GM12878 (cell line): ENCODE measurements around the gene PSMB3. TPM values are rescaled to one million over a fixed set of nuclear protein-coding genes. Genes with fewer than 3 reads are reported as not detected.
A peak's percentile ranks its signal among the peaks of the same experiment; 100 is the strongest.

Experiments used
- ATAC-seq: fragments of 200-7000 bp; cut with Tn5 transposase; 3 replicates; pipeline ENCODE4 v1.9.1; 2020; ENCODE audit warnings: mild to moderate bottlenecking, moderate library complexity
- BruUV-seq: library from RNA; stranded (reverse); fragments of 400-500 nt; replicated peaks from 2 replicates; lab custom pipeline; 2021; lab: Mats Ljungman, UMichigan
- CTCF ChIA-PET: fragments of 300-600 bp; sonication (Branson Sonifier 250); formaldehyde crosslinking; extraction: SDS; loops from one replicate; lab custom pipeline; 2021; ENCODE audit warnings: inconsistent platforms; lab: Yijun Ruan, JAX
- POLR2A ChIA-PET: fragments of 350-600 bp; formaldehyde crosslinking; extraction: SDS; loops from one replicate; lab custom pipeline; 2021; ENCODE audit warnings: inconsistent platforms; lab: Charles Lee
- RAD21 ChIA-PET: fragments of 300-600 bp; sonication (Branson Sonifier 250); formaldehyde crosslinking; loops from one replicate; lab custom pipeline; 2023; ENCODE audit warnings: antibody characterized with exemption; ENCODE audit not compliant: unreplicated experiment; lab: Charles Lee
- SMC1A ChIA-PET: fragments of 300-600 bp; sonication (Branson Sonifier 250); formaldehyde crosslinking; loops from one replicate; lab custom pipeline; 2023; ENCODE audit not compliant: unreplicated experiment, uncharacterized antibody; lab: Charles Lee
- DNase-seq: peaks from one replicate; pipeline ENCODE4 v3.0.0-alpha.2; 2011; ENCODE audit warnings: low read depth, low spot score
- FAIRE-seq: peaks from 3 replicates; lab custom pipeline; 2011; peaks lifted over from hg19 to GRCh38; lab: Jason Lieb, UNC
- H2AFZ ChIP-seq: 2 replicates; pipeline ENCODE4 v1.6.0; 2011; ENCODE audit warnings: low read depth, low read length, control low read depth; ENCODE audit not compliant: control insufficient read depth
- H3K27ac ChIP-seq: 2 replicates; pipeline ENCODE4 v1.5.1; 2011; ENCODE audit warnings: control low read depth; ENCODE audit not compliant: control insufficient read depth, insufficient read depth
- H3K27me3 ChIP-seq, 2 experiments: replicated peaks in 1 of 2; 2 replicates each; pipeline versions ENCODE4 v1.6.0 to v1.6.1; 2011; ENCODE audit warnings: low read length in 1 of 2; ENCODE audit not compliant: control insufficient read depth in 2 of 2, insufficient read depth in 2 of 2
- H3K36me3 ChIP-seq, 2 experiments: 2 replicates each; pipeline ENCODE4 v1.5.1; 2011; ENCODE audit warnings: low read length in 1 of 2; ENCODE audit not compliant: control insufficient read depth in 2 of 2, insufficient read depth in 2 of 2
- H3K4me1 ChIP-seq: 2 replicates; pipeline ENCODE4 v1.6.1; 2011; ENCODE audit warnings: mild to moderate bottlenecking, low read length, moderate library complexity, mixed read lengths; ENCODE audit not compliant: control insufficient read depth, insufficient read depth
- H3K4me2 ChIP-seq: 2 replicates; pipeline ENCODE4 v1.6.0; 2011; ENCODE audit warnings: control low read depth; ENCODE audit not compliant: control insufficient read depth, insufficient read depth
- H3K4me3 ChIP-seq: fragments of 200-600 bp; sonication (generic); 2 replicates; pipeline ENCODE4 v1.5.1; 2016
- H3K79me2 ChIP-seq: 2 replicates; pipeline ENCODE4 v1.6.0; 2011; ENCODE audit warnings: low read length; ENCODE audit not compliant: control insufficient read depth, insufficient read depth
- H3K9ac ChIP-seq: 2 replicates; pipeline ENCODE4 v1.8.0; 2011; ENCODE audit warnings: low read length, control low read depth, mixed read lengths; ENCODE audit not compliant: control insufficient read depth, insufficient read depth
- H3K9me3 ChIP-seq: replicated peaks from 3 replicates; pipeline ENCODE4 v1.5.1; 2011; ENCODE audit warnings: mild to moderate bottlenecking, low read length; ENCODE audit not compliant: control insufficient read depth, insufficient read depth
- H4K20me1 ChIP-seq: 2 replicates; pipeline ENCODE4 v1.6.0; 2011; ENCODE audit not compliant: control insufficient read depth, insufficient read depth
- ATF3 ChIP-seq: IDR thresholded peaks from 2 replicates; pipeline ENCODE4 v1.6.1; 2011; ENCODE audit warnings: low read depth, mild to moderate bottlenecking, low read length, moderate library complexity, borderline replicate concordance; ENCODE audit errors: extremely low read depth
- ATF7 ChIP-seq: fragments of 450-650 bp; IDR thresholded peaks from 2 replicates; pipeline ENCODE4 v1.6.1; 2016; ENCODE audit warnings: low read depth, mild to moderate bottlenecking
- BMI1 ChIP-seq: fragments of 450-650 bp; IDR thresholded peaks from 2 replicates; pipeline ENCODE4 v1.6.1; 2016; ENCODE audit warnings: mild to moderate bottlenecking, moderate library complexity, borderline replicate concordance
- DPF2 ChIP-seq: fragments of 450-650 bp; IDR thresholded peaks from 2 replicates; pipeline ENCODE4 v1.6.1; 2017; ENCODE audit warnings: mild to moderate bottlenecking
- ESRRA ChIP-seq: IDR thresholded peaks from 2 replicates; pipeline ENCODE4 v1.6.1; 2012; ENCODE audit warnings: mild to moderate bottlenecking, low read length, improper control_type of control experiment
- GATAD2B ChIP-seq: fragments of 450-650 bp; conservative IDR thresholded peaks from 2 replicates; pipeline ENCODE4 v1.6.1; 2017; ENCODE audit warnings: low read depth, mild to moderate bottlenecking, moderate library complexity
- HDGF ChIP-seq: fragments of 450-650 bp; IDR thresholded peaks from 2 replicates; pipeline ENCODE4 v1.6.1; 2016; ENCODE audit warnings: antibody characterized with exemption
- HSF1 ChIP-seq: fragments of 150-350 bp; IDR thresholded peaks from 2 replicates; pipeline ENCODE4 v1.6.1; 2014; ENCODE audit warnings: mild to moderate bottlenecking, low read depth, low read length
- IKZF2 ChIP-seq, 2 experiments: fragments of 450-650 bp; IDR thresholded peaks; 2 replicates each; pipeline ENCODE4 v1.6.1; 2017; ENCODE audit warnings: mild to moderate bottlenecking in 2 of 2, moderate library complexity in 2 of 2
- MTA2 ChIP-seq: fragments of 450-650 bp; IDR thresholded peaks from 2 replicates; pipeline ENCODE4 v1.6.1; 2016; ENCODE audit warnings: low read depth, mild to moderate bottlenecking, moderate library complexity
- MXI1 ChIP-seq: fragments of 150-350 bp; IDR thresholded peaks from 2 replicates; pipeline ENCODE4 v1.6.1; 2011; ENCODE audit warnings: low read depth, mild to moderate bottlenecking, inconsistent platforms, low read length, improper control_type of control experiment
- NKRF ChIP-seq: fragments of 450-650 bp; conservative IDR thresholded peaks from 2 replicates; pipeline ENCODE4 v1.6.1; 2017; ENCODE audit warnings: mild to moderate bottlenecking, moderate library complexity
- PBX3 ChIP-seq: IDR thresholded peaks from 2 replicates; pipeline ENCODE4 v1.6.1; 2011; ENCODE audit warnings: mild to moderate bottlenecking, low read depth, low read length, moderate library complexity; ENCODE audit not compliant: insufficient replicate concordance
- RAD51 ChIP-seq: fragments of 450-650 bp; IDR thresholded peaks from 2 replicates; pipeline ENCODE4 v1.6.1; 2016; ENCODE audit warnings: moderate library complexity, mild to moderate bottlenecking, inconsistent platforms
- SIN3A ChIP-seq: IDR thresholded peaks from 2 replicates; pipeline ENCODE4 v1.6.1; 2012; ENCODE audit warnings: low read depth, low read length, improper control_type of control experiment
- SMAD5 ChIP-seq: IDR thresholded peaks from 2 replicates; pipeline ENCODE4 v1.6.1; 2016; ENCODE audit warnings: antibody characterized with exemption, low read depth
- TARDBP ChIP-seq: IDR thresholded peaks from 2 replicates; pipeline ENCODE4 v1.6.1; 2016; ENCODE audit warnings: borderline replicate concordance
- WGBS: methylation state at CpG from one replicate; pipeline ENCODE4 v1.1.6; 2016; ENCODE audit warnings: low lambda C conversion rate; ENCODE audit not compliant: insufficient replicate concordance, insufficient coverage; ENCODE audit errors: missing lambda C conversion rate; 5-methylcytosine and 5-hydroxymethylcytosine counted together
- in situ Hi-C: fragments of 300-500 bp; cut with MboI; formaldehyde crosslinking; loops from 9 replicates; pipeline ENCODE4 v1.14.3; 2018; ENCODE audit warnings: mixed read lengths
- intact Hi-C: fragments of 100-400 bp; cut with micrococcal nuclease; formaldehyde crosslinking; loops from one replicate; pipeline ENCODE4 v1.14.2; 2022; ENCODE audit not compliant: unreplicated experiment
- polyA plus RNA-seq, 11 experiments: library from polyadenylated mRNA; depleted of rRNA in 4 of 11; unstranded in 6 of 11; stranded (reverse) in 5 of 11; fragments of >200 nt; fragmentation: Nextera tagmentation in 4 of 11; fragmentation: Illumina TruSeq in 1 of 11; extraction: Ambion mirVana in 4 of 11; extraction: Trizol in 1 of 11; gene quantifications; 1 replicate in 1 of 11; 2 replicates in 10 of 11; pipeline versions ENCODE4 v1.2.1 to v1.2.3, GENCODE V29; 2011 to 2016; ENCODE audit warnings: inconsistent platforms in 2 of 11, missing spikeins in 2 of 11, low read depth in 1 of 11
- total RNA-seq, 4 experiments: library from RNA; depleted of rRNA in 3 of 4; stranded (reverse); fragments of >200 nt in 3 of 4; fragmentation: Illumina TruSeq in 1 of 4; extraction: Trizol in 1 of 4; gene quantifications; 2 replicates each; pipeline versions ENCODE4 v1.2.1 to v1.2.3, GENCODE V29; 2013 to 2021

PSMB3 gene
- total and polyA plus RNA-seq, 10 of the 15 experiments (the other 5 are each of a cell fraction or from before 2014, with no cell fraction given), result 300 to 2,130 (median 490) TPM

GRCh38 chr17:38745545-38745944 is 7.0 kb upstream of the PSMB3 start (continued):
- no peak for TF ChIP-seq TARDBP
- TF ChIP-seq DPF2, result 0 out of 2 replicates have a peak, but pooled peaks have one; percentile 30
- no peak for TF ChIP-seq ATF7
- TF ChIP-seq IKZF2 (IDR thresholded peaks at IDR 0.05), result no peak
- TF ChIP-seq ATF3, result no peak
- TF ChIP-seq SMAD5, result no peak

GRCh38 chr17:38746004-38746848 is 6.3 kb upstream of the PSMB3 start:
- ChIA-PET RAD21 (interaction anchor here (0.9 to 1.8 kb wide), 7 partner anchors 11 to 407 kb away, joined by 3 to 8 read pairs (median 3); partner anchors contain the start of gene CISD3), POLR2A (interaction anchor here (0.5 to 1.3 kb wide), 4 partner anchors 40 to 117 kb away, joined by 4 to 8 read pairs (median 5); no protein-coding TSS in a partner anchor), CTCF (interaction anchor here (1.1 to 4.1 kb wide), 6 partner anchors 10 to 453 kb away, joined by 3 to 47 read pairs (median 8); partner anchors contain the start of genes CISD3 and RPL19), SMC1A (interaction anchor here (0.9 to 1.8 kb wide), 8 partner anchors 10 to 407 kb away, joined by 3 to 9 read pairs (median 4); partner anchors contain the start of gene MLLT6)
- peak overlapping the region; percentile 42 for H3K9ac ChIP-seq
- WGBS, result 43% methylated on average over 8 of the region's 8 CpGs
- no peaks in the 10 kb centered on the region; a peak in 1 of 4 replicates for H3K27me3 ChIP-seq
- peak; percentile 4; the same call in 2 of the 3 replicates for ATAC-seq
- intact Hi-C loops (no loop called here), in situ Hi-C loops (no loop called here)
- H3K4me1 ChIP-seq, result peaks cover 35% of the 10 kb centered on the region
- no peak for DNase-seq
- H3K9me3 ChIP-seq, result no peaks in the 10 kb centered on the region
- no peaks in the 10 kb centered on the region for H4K20me1 ChIP-seq
- no peaks in the 10 kb centered on the region for H3K36me3 ChIP-seq
- no peak for FAIRE-seq
- H3K79me2 ChIP-seq, result peaks cover 43% of the 10 kb centered on the region
- H3K27ac ChIP-seq, result peak overlapping the region; percentile 76
- H3K4me2 ChIP-seq, result peak overlapping the region; percentile 81
- H3K4me3 ChIP-seq, result peak overlapping the region; percentile 95
- H2AFZ ChIP-seq, result no peak overlapping the region
- TSS peak; percentile 73 for BruUV-seq
- TF ChIP-seq GATAD2B (no peak), PBX3 (no peak), HDGF (peak; percentile 82; the same call in 1 of the 2 replicates), SIN3A (no peak), NKRF (peak; percentile 49; the same call in 1 of the 2 replicates), ESRRA (no peak), MXI1 (0 out of 2 replicates have a peak, but pooled peaks have one; percentile 18), MTA2 (no peak), RAD51 (peak; percentile 56; the same call in 1 of the 2 replicates), BMI1 (peak; percentile 60; the same call in 1 of the 2 replicates), HSF1 (no peak)
